Natural killer cell (primary cell): ENCODE measurements around the gene ARIH2. TPM values are rescaled to one million over a fixed set of nuclear protein-coding genes. Genes with fewer than 3 reads are reported as not detected.
A peak's percentile ranks its signal among the peaks of the same experiment; 100 is the strongest.

Experiments
- ATAC-seq, 3 donors: fragments of 150-1000 bp in 2 of 3; fragments of 200-7000 bp in 1 of 3; cut with Tn5 transposase; 1 replicate in 1 of 3; 2 replicates in 2 of 3; pipeline ENCODE4 v1.10.0; 2021; ENCODE audit warnings: mild to moderate bottlenecking in 2 of 3, moderate library complexity in 2 of 3
- DNase-seq, 2 donors: peaks; one replicate each; pipeline versions ENCODE4 v3.0.0 to v3.0.0-alpha.2; 2013 to 2021; ENCODE audit warnings: mixed read lengths in 1 of 2
- H3K27ac ChIP-seq: one replicate; pipeline ENCODE4 v1.5.1; 2013; ENCODE audit warnings: mild to moderate bottlenecking, low read length
- H3K27me3 ChIP-seq: one replicate; pipeline ENCODE4 v1.6.1; 2013; ENCODE audit warnings: low read length; ENCODE audit not compliant: control insufficient read depth, insufficient read depth
- H3K36me3 ChIP-seq: one replicate; pipeline ENCODE4 v1.6.1; 2013; ENCODE audit warnings: low read length; ENCODE audit not compliant: control insufficient read depth, insufficient read depth
- H3K4me1 ChIP-seq: one replicate; pipeline ENCODE4 v1.6.1; 2013; ENCODE audit warnings: low read length; ENCODE audit not compliant: control insufficient read depth, insufficient read depth
- H3K4me3 ChIP-seq: one replicate; pipeline ENCODE4 v1.5.1; 2013; ENCODE audit warnings: low read length
- H3K9me3 ChIP-seq: one replicate; pipeline ENCODE4 v1.6.1; 2013; ENCODE audit warnings: low read length; ENCODE audit not compliant: control insufficient read depth, insufficient read depth
- H3K27ac Mint-ChIP-seq, 2 donors: one replicate each; pipeline ENCODE4 v1.8.0; 2022; ENCODE audit warnings: mild to moderate bottlenecking in 2 of 2, mixed read lengths in 2 of 2, moderate library complexity in 1 of 2
- H3K27me3 Mint-ChIP-seq, 2 donors: one replicate each; pipeline ENCODE4 v1.8.0; 2022; ENCODE audit warnings: low read depth in 2 of 2, mixed read lengths in 2 of 2
- H3K36me3 Mint-ChIP-seq: one replicate; pipeline ENCODE4 v1.8.0; 2022; ENCODE audit warnings: mixed read lengths
- H3K4me1 Mint-ChIP-seq, 2 donors: one replicate each; pipeline ENCODE4 v1.8.0; 2022; ENCODE audit warnings: mixed read lengths in 2 of 2
- H3K4me3 Mint-ChIP-seq: one replicate; pipeline ENCODE4 v1.8.0; 2022; ENCODE audit warnings: mild to moderate bottlenecking, moderate library complexity, mixed read lengths
- H3K9me3 Mint-ChIP-seq, 2 donors: one replicate each; pipeline ENCODE4 v1.8.0; 2022; ENCODE audit warnings: mixed read lengths in 2 of 2
- CTCF ChIP-seq: fragments of 200-600 bp; IDR thresholded peaks from one replicate; pipeline ENCODE4 v1.8.0; 2022; ENCODE audit warnings: antibody characterized with exemption
- WGBS: methylation state at CpG from one replicate; pipeline ENCODE4 v1.1.7; 2013; ENCODE audit warnings: missing lambda C conversion rate; ENCODE audit not compliant: insufficient coverage; 5-methylcytosine and 5-hydroxymethylcytosine counted together
- intact Hi-C: fragments of 100-400 bp; cut with micrococcal nuclease; formaldehyde crosslinking; loops from one replicate; pipeline ENCODE4 v1.14.2; 2022
- total RNA-seq, 4 donors: library from RNA; stranded (reverse); fragments of 120-200 nt in 1 of 4; gene quantifications; one replicate each; pipeline versions ENCODE4 v1.2.3 to v1.2.4, GENCODE V29; 2013 to 2022

The ARIH2 gene
- total RNA-seq, 3 donors from 2014 or later (not counting 1 experiment from before 2014, with no cell fraction given), result 239 to 291 (median 243) TPM

- no peaks in the 10 kb centered on the region for H3K36me3 ChIP-seq
- no peaks in the 10 kb centered on the region for H3K27me3 Mint-ChIP-seq
- H3K4me1 ChIP-seq, result peaks cover 26% of the 10 kb centered on the region
- H3K9me3 Mint-ChIP-seq, result no peaks in the 10 kb centered on the region
- peak overlapping the region; percentile 73 to 89 for H3K27ac Mint-ChIP-seq
- H3K27me3 ChIP-seq, result no peaks in the 10 kb centered on the region
- no peak overlapping the region for H3K27ac ChIP-seq
- DNase-seq (no peak), ATAC-seq (no peak)
- H3K36me3 Mint-ChIP-seq, result no peaks in the 10 kb centered on the region
- peak overlapping the region; percentile 70 for H3K4me3 Mint-ChIP-seq
- no peaks in the 10 kb centered on the region for H3K9me3 ChIP-seq
- peaks cover 32 to 47% of the 10 kb centered on the region in 2 donors for H3K4me1 Mint-ChIP-seq
- intact Hi-C loops, result loop anchor here (2.0 kb wide), 1 partner anchor 15 kb away; the partner anchor contains the start of gene WDR6
- no peak for TF ChIP-seq CTCF
- H3K4me3 ChIP-seq, result no peak overlapping the region
- 95% methylated on average over 4 of the region's 5 CpGs for WGBS
Observed at GRCh38 chr3:48991851-48992545, 73.4 kb downstream of the ARIH2 start.

- DNase-seq (no peak), ATAC-seq (no peak)
- no peak for TF ChIP-seq CTCF
- H3K36me3 ChIP-seq, result no peaks in the 10 kb centered on the region
- Mint-ChIP-seq H3K27me3 (no peaks in the 10 kb centered on the region), H3K27ac (no peak overlapping the region), H3K9me3 (no peaks in the 10 kb centered on the region), H3K4me3 (no peak overlapping the region), H3K4me1 (peaks cover 27 to 40% of the 10 kb centered on the region in 2 donors), H3K36me3 (no peaks in the 10 kb centered on the region)
- no peak overlapping the region for H3K4me3 ChIP-seq
- peaks cover 22% of the 10 kb centered on the region for H3K4me1 ChIP-seq
- intact Hi-C loops, result no loop called here
- H3K9me3 ChIP-seq, result no peaks in the 10 kb centered on the region
- no peak overlapping the region for H3K27ac ChIP-seq
- H3K27me3 ChIP-seq, result no peaks in the 10 kb centered on the region
Observed at GRCh38 chr3:48993834-48994233, 75.2 kb downstream of the ARIH2 start.

- no peak overlapping the region for H3K27ac ChIP-seq
- H3K36me3 ChIP-seq, result no peaks in the 10 kb centered on the region
- over 99% methylated on average over 8 of the region's 8 CpGs for WGBS
- Mint-ChIP-seq H3K4me1 (peaks cover 14 to 18% of the 10 kb centered on the region in 2 donors), H3K9me3 (no peaks in the 10 kb centered on the region), H3K36me3 (no peaks in the 10 kb centered on the region), H3K4me3 (no peak overlapping the region), H3K27me3 (no peaks in the 10 kb centered on the region), H3K27ac (no peak overlapping the region)
- H3K4me3 ChIP-seq, result no peak overlapping the region
- H3K9me3 ChIP-seq, result no peaks in the 10 kb centered on the region
- no peaks in the 10 kb centered on the region for H3K27me3 ChIP-seq
- intact Hi-C loops, result no loop called here
- ATAC-seq (no peak), DNase-seq (no peak)
- H3K4me1 ChIP-seq, result peaks cover 2% of the 10 kb centered on the region
- no peak for TF ChIP-seq CTCF
Observed at GRCh38 chr3:48996640-48997039, 78.0 kb downstream of the ARIH2 start.

GRCh38 chr3:48997102-48997635, 78.5 kb downstream of the ARIH2 start:
- intact Hi-C loops, result no loop called here
- H3K4me3 Mint-ChIP-seq, result no peak overlapping the region
- Histone ChIP-seq H3K4me3 (no peak overlapping the region), H3K27me3 (no peaks in the 10 kb centered on the region), H3K27ac (no peak overlapping the region), H3K36me3 (no peaks in the 10 kb centered on the region), H3K4me1 (no peaks in the 10 kb centered on the region), H3K9me3 (no peaks in the 10 kb centered on the region)
- H3K9me3 Mint-ChIP-seq, result no peaks in the 10 kb centered on the region
- ATAC-seq (no peak), DNase-seq (no peak)
- H3K27ac Mint-ChIP-seq, result no peak overlapping the region
- peaks cover 8 to 14% of the 10 kb centered on the region in 2 donors for H3K4me1 Mint-ChIP-seq
- WGBS, result 92% methylated on average over 8 of the region's 8 CpGs
- no peak for TF ChIP-seq CTCF
- no peaks in the 10 kb centered on the region for H3K27me3 Mint-ChIP-seq
- H3K36me3 Mint-ChIP-seq, result no peaks in the 10 kb centered on the region
